ENCODE measurements around the gene EIF2B4.
"Not testable (repeated sequence)": the region's sequence is repeated elsewhere in the genome, so short reads cannot be mapped to it uniquely, and the experiment has no call there.

Gene EIF2B4

DNA sequence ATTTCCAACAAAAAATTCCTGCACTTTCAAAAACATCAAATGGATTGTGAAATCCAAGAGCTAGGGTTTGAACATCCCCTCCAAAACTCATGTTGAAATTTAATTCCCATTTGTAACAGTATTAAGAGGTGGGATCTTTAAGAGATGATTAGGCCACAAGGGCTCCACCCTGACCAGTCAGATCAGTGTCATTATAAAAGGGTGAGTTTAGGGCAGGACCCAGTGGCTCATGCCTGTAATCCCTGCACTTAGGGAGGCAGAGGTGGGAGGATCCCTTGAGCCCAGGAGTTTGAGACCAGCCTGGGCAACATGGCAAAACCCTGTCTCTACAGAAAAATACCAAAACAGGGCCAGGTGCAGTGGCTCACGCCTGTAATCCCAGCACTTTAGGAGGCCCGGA lies 22.5 kb downstream of the EIF2B4 start:
- DNase-seq (ENCODE audit: low read depth, low spot score) = no peak

DNA sequence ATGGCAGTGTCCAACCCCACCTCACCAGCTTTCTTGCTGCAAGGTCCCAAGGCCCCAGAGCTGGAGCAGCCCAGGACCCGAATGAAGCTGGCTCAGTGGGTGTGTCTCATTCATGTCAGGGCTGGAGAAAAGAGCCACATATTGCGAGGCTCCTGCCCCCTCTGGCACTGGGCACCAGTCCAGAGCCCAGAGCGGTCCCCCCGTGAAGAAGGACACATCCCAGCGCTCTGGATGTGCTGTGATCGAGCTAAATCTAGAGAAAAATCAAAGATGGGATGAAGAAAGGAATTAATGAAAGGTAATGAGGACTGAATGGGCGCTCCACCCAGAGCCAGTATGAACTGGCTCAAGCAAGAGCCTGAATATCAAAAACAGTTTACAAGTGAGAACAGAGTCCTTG lies 34.0 kb downstream of the EIF2B4 start:
- DNase-seq (ENCODE audit: low read depth, low spot score) = no peak

DNA sequence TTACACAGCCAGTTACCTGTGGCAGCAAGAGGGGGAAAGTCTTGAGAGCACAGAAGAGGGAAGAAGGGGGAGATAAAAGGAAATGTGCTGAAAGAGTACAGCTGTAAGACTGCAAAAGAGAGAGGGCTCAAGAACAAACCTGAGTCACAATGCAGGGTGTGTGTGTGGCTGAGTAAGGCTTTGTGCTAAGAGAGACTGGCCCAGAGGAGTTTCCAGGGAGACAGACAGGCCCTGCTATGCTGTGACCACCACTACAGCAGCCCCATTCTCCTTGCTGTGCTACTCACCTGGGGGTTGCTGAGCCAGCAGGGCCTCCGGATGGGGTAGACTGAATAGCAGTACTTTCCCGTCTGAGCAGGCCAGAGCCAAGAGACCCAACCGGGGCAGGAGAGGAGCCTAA lies 34.8 kb downstream of the EIF2B4 start:
- DNase-seq (ENCODE audit: low read depth, low spot score) = no peak

DNA sequence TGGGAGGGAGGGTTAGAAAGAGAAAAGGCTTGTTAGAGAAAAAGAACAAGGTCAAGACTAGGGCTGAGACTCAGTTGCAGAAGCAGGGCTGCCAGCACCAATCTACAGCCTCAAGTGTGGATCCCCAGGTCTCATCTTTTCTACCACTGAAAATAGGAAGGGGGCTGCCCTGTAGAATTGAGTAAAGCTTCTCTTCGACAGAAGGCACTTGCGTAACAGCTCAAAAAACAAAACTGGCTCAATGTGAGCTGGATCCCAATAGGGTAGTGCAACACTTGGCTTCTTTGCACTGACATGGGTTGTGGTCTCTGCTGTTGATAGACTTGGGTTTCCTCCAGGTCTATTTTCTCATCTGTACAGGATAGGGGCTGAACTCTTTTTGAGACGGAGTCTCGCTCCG lies 45.4 kb downstream of the EIF2B4 start:
- no peak for DNase-seq (ENCODE audit: low read depth, low spot score)

- no peak for DNase-seq (ENCODE audit: low read depth, low spot score)
Measured at GRCh38 chr2:27323596-27324285, 46.4 kb downstream of the EIF2B4 start.

DNA sequence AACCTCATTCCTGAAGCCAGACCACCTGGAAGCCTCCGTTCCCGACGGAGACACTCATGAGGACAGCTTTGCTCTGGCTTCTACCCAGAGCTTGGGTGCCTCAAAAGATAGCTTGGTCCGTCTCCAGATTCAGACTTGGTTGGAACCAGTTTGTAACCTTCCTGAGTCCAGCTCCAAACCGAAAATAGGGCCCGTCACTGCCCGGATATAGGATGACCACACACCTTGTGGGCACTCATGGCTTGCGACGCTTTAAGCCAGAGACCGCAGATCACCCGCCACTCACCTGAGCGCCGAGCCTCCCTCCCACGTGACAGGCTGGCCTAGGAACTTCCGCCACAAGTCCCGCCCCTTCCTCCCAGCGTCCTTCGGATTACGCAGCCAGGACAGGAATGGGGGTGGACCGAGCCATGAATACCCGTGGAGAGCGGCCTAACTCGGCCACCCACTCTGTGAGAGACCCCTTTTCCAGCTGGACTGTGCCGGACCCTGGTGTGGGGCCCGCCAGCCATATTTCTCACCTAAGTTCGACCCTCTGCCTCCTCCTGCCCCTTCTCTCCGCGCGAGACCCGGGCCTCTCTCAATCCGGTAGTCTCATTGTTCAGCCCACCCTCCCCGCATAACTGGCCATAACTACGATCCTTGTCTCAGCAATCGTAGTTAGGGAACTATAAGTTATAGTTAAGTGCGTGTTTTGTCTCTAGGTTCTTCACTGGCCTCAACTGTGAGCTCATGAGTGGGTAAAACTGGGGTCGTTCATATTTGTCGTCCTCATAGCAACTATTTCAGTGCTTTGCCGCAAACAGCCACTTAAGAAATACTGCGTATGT lies 47.2 kb downstream of the EIF2B4 start, which contains the start of gene MPV17:
TSS of gene MPV17 (minus strand) at position 332 of the 830 bp plus-strand sequence. CDS start 580 bp downstream, outside the sequence.
- peak; percentile 72 for DNase-seq (ENCODE audit: low read depth, low spot score)

GRCh38 chr2:27322301-27322765 lies 47.8 kb downstream of the EIF2B4 start:
- no peak for DNase-seq (ENCODE audit: low read depth, low spot score)

DNA sequence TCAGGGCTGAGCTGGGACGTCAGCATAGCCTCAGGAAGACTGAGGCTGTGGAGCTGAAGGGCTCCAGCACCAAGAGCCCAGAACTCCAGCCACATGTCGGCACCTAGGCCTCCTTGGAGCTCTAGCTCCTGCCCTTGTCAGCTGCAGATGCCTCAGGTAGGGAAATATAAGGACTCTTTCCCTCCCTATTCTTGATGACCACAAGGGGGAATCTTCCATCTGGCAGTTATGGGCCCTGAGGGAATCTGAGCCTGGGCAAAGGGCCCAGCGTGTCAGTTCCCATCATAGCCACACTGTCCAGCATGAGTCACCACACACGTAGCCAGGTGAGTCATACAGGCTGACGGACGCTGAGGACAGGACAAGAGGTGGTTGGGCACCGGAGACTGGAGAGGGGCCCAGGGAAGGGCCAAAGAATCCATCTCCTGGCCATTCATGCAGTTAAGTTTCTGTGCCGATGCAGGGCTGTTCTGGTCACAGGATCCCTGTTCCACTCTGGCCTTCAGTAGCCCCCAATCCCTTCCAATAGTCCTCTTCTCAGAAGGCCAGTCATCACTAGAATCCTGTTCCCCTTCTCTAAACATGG lies 49.1 kb downstream of the EIF2B4 start:
- DNase-seq (ENCODE audit: low read depth, low spot score) = peak; percentile 82

- DNase-seq (ENCODE audit: low read depth, low spot score) = not testable (repeated sequence)
Measured at GRCh38 chr2:27319839-27320238, 50.3 kb downstream of the EIF2B4 start.

- DNase-seq (ENCODE audit: low read depth, low spot score) = no peak
Measured at GRCh38 chr2:27316655-27317412, 53.3 kb downstream of the EIF2B4 start.

GRCh38 chr2:27315122-27315521 lies 55.0 kb downstream of the EIF2B4 start:
- DNase-seq (ENCODE audit: low read depth, low spot score) = no peak

- DNase-seq (ENCODE audit: low read depth, low spot score) = no peak
Measured at GRCh38 chr2:27314709-27315108, 55.4 kb downstream of the EIF2B4 start.
